HG03439 (cell line): ENCODE data around the gene ANKRD13C.
"Not testable (repeated sequence)": the region's sequence is repeated elsewhere in the genome, so short reads cannot be mapped to it uniquely, and the experiment has no call there.

Source experiments
- ATAC-seq: cut with Tn5 transposase; IDR thresholded peaks from one replicate; pipeline ENCODE4 v1.9.1; 2021; ENCODE audit warnings: mild to moderate bottlenecking, moderate library complexity; ENCODE audit not compliant: unreplicated experiment

Gene ANKRD13C, protein sequence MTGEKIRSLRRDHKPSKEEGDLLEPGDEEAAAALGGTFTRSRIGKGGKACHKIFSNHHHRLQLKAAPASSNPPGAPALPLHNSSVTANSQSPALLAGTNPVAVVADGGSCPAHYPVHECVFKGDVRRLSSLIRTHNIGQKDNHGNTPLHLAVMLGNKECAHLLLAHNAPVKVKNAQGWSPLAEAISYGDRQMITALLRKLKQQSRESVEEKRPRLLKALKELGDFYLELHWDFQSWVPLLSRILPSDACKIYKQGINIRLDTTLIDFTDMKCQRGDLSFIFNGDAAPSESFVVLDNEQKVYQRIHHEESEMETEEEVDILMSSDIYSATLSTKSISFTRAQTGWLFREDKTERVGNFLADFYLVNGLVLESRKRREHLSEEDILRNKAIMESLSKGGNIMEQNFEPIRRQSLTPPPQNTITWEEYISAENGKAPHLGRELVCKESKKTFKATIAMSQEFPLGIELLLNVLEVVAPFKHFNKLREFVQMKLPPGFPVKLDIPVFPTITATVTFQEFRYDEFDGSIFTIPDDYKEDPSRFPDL

GRCh38 chr1:70354332-70355110 is at the start of gene ANKRD13C:
Gene ANKRD13C (minus strand): TSS chr1:70354722. CDS start chr1:70354408, 314 bp downstream.
- peak; percentile 92 for ATAC-seq

DNA sequence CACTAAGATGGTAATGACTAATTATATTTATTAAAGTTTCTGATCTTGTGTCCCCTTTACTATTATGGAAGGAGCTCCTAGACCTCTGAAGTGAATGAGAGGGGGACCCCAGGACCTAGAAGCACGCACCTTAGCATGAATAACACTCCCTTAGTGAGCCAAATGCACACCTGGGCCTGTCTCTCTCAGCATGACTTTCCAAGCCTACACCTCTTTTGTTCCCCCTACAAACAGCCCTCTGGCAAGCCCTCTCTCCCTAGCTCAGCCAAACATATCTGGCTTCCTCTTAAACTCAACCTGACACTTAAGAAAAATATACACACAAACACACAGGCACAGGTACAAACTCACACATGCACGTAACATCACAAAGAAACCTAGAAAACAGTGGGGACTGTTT is 49.2 kb upstream of the ANKRD13C start:
- no peak for ATAC-seq

- ATAC-seq, result no peak
Measured at GRCh38 chr1:70401974-70402373, 47.5 kb upstream of the ANKRD13C start.

DNA sequence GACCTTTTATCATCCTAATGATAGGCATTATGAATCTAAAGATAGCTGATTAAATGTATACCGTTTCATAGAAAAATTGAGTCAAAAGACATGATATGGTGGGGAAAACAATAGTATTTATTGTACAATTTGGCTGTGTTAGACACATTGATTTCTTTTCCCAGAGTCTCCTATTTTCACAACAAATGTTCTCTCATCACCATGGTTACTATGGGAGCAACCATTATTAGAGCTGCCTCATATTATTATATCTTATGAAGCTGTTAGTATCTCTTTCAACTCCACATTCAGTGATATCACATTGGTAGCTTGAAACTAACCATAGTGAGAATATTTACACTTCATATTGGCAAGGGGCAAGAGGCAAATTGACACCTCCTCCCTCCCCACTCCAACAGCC is 45.8 kb upstream of the ANKRD13C start:
- ATAC-seq, result no peak

- ATAC-seq, result no peak
Measured at GRCh38 chr1:70397013-70397412, 42.5 kb upstream of the ANKRD13C start.

- ATAC-seq, result no peak
Measured at GRCh38 chr1:70396607-70397006, 42.1 kb upstream of the ANKRD13C start.

DNA sequence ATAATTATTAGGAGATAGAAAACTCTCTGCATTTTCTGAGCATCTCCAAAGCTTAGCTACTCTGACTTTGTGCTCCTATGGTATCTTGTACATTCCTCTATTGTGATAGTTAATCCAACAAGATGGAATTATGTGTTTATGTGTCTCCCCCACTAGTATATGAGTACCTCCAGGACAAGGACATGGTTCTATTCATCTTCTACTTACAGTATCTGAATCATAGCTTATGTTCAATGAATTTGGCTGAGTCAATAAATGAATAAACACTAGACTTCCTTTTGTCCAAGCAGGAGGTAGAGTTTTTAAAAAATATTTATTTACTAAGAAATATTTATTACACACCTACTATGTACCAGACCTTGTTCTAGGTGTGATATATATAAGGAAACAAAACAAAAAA is 38.1 kb upstream of the ANKRD13C start:
- ATAC-seq, result no peak

GRCh38 chr1:70387507-70387906 is 33.0 kb upstream of the ANKRD13C start:
- ATAC-seq, result no peak

- ATAC-seq, result no peak
Measured at GRCh38 chr1:70386121-70386520, 31.6 kb upstream of the ANKRD13C start.

GRCh38 chr1:70385477-70385876 is 31.0 kb upstream of the ANKRD13C start:
- ATAC-seq, result no peak

GRCh38 chr1:70384542-70384941 is 30.0 kb upstream of the ANKRD13C start:
- no peak for ATAC-seq

DNA sequence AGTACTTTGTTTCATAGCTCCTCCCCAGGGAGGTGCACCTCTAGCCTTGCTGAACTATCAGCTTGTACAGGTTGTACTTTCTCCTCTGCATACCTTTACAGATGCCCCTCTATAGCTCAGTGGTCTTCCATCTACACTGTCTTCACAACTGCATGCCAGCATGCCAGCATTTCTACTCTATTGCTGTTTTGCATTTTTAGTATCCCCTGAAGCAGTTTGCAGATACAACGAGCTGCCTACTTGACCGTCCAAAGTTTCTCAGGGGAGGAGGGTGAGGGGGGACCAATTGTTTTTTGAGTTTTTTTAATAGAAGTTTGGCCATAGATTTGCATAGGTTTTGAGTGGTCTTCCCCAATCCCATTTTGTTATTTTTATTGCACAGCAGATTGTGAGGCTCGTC is 29.0 kb upstream of the ANKRD13C start:
- ATAC-seq, result no peak

- ATAC-seq, result no peak
Measured at GRCh38 chr1:70382682-70383081, 28.2 kb upstream of the ANKRD13C start.

- no peak for ATAC-seq
Measured at GRCh38 chr1:70376196-70376595, 21.7 kb upstream of the ANKRD13C start.

DNA sequence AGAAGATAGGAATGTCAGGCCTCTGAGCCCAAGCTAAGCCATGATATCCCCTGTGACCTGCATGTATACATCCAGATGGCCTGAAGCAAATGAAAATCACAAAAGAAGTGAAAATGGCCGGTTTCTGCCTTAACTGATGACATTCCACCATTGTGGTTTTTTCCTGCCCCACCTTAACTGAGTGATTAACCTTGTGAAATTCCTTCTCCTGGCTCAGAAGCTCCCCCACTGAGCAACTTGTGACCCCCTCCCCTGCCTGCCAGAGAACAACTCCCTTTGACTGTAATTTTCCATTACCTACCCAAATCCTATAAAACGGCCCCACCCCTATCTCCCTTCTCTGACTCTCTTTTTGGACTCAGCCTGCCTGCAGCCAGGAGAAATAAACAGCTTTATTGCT is 19.1 kb upstream of the ANKRD13C start:
- ATAC-seq, result not testable (repeated sequence)

DNA sequence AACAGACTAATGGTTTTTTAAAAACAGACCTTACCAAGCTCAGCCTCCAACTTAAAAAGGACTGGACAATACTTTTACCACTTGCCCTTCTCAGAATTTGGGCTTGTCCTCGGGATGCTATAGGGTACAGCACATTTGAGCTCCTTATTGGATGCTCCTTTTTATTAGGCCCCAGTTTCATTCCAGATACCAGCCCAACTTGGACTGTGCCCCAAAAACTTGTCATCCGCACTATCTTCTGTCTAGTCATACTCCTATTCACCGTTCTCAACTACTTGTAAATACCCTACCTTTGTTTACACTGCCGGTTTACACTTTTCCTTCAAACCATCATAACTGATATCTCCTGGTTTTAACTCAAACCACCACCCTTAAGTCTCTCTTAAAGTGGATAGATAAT is 17.9 kb upstream of the ANKRD13C start:
- no peak for ATAC-seq

DNA sequence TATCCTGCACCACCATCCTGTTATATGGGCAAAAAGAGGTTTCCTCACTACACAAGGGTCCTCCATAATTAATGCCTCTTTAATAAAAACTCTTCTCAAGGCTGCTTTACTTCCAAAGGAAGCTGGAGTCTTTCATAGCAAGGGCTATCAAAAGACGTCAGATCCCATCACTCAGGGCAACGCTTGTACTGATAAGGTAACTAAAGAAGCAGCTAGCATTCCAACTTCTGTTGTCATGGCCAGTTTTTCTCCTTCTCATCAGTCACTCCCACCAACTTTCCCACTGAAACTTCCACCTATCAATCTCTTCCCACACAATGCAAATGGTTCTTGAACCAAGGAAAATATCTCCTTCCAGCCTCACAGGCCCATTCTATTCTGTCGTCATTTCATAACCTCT is 17.1 kb upstream of the ANKRD13C start:
- not testable (repeated sequence) for ATAC-seq

DNA sequence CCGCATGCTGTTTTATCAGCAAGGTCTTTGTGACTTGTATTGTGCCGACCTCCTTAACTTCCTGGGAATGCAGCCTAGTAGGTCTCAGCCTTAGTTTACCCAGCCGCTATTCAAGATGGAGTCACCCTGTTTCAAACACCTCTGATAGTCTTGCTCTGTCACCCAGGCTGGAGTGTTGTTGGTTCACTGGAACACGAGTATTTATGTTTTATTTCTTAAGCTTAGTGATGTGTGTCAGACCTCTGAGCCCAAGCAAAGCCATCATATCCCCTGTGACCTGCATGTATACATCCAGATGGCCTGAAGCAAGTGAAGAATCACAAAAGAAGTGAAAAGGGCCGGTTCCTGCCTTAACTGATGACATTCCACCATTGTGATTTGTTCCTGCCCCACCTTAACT is 12.9 kb upstream of the ANKRD13C start:
- ATAC-seq, result not testable (repeated sequence)

DNA sequence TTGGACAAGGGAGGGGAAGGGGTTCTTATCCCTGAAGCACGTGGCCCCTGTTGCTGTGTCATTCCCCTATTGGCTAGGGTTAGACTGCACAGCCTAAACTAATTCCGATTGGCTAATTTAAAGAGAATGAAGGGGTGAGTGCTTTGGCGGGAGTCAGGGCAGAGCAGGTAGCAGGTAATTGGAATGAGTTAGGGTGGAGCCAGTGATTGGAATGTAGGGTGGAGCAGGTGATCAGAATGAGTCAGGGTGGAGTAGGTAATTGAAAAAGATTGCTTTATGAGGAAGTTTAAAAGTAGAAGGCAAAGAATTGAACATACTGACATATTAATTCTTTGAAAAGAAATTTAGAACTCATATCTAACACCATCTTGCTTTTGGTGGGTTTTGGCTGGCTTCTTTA is 12.5 kb upstream of the ANKRD13C start:
- not testable (repeated sequence) for ATAC-seq

DNA sequence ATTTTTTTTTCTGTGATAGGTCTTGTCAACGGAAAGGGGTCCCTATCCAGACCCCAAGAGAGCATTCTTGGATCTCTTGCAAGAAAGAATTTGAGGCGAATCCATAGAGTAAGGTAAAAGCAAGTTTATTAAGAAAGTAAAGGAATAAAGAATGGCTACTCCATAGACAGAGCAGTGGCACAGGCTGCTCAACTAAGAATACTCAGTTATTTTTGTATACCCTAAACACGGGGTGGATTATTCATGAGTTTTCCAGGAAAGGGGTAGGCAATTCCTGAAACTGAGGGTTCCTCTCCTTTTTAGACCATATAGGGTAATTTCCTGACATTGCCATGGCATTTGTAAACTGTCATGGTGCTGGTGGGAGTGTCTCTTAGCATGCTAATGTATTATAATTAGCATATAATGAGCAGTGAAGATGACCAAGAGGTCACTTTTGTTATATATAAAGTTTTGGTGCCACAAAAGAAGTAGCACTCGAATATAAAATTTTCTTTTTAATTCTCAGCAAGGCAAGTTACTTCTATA is 12.0 kb upstream of the ANKRD13C start:
- not testable (repeated sequence) for ATAC-seq

DNA sequence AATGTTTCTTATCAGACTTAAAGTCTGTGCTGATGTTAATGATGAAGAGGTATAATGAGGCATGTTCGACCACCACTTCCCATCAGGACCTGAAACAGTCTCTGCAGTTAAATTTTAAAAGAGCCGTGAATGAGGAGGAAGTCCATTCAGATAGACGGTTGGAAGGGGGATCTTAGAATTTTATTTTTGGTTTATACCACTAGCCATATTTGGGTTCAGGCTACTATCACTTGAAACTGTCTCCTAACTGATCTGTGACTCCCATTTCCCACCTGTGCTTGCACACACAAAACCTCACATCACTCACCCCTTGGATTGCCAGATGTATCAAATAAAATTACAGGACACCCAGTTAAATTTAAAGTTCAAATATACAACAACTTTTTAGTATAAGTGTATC is 9.9 kb upstream of the ANKRD13C start:
- ATAC-seq, result no peak
